KOPT-K1 (cell line): ENCODE results near the gene SLC12A2.

Experiments
- H3K27ac ChIP-seq: fragments of 200-600 bp; sonication (generic); 2 replicates; pipeline ENCODE4 v1.5.1; 2016; ENCODE audit warnings: antibody characterized with exemption, mild to moderate bottlenecking, low read depth, low read length; ENCODE audit not compliant: poor library complexity, severe bottlenecking
- H3K36me3 ChIP-seq: fragments of 200-600 bp; sonication (generic); 2 replicates; pipeline ENCODE4 v1.5.1; 2017; ENCODE audit warnings: antibody characterized with exemption, mild to moderate bottlenecking, low read length, moderate library complexity; ENCODE audit not compliant: insufficient read depth
- H3K9me3 ChIP-seq: fragments of 200-600 bp; sonication (generic); 2 replicates; pipeline ENCODE4 v1.5.1; 2017; ENCODE audit warnings: antibody characterized with exemption, low read length, mild to moderate bottlenecking; ENCODE audit not compliant: insufficient read depth, poor library complexity, severe bottlenecking

The SLC12A2 gene

DNA sequence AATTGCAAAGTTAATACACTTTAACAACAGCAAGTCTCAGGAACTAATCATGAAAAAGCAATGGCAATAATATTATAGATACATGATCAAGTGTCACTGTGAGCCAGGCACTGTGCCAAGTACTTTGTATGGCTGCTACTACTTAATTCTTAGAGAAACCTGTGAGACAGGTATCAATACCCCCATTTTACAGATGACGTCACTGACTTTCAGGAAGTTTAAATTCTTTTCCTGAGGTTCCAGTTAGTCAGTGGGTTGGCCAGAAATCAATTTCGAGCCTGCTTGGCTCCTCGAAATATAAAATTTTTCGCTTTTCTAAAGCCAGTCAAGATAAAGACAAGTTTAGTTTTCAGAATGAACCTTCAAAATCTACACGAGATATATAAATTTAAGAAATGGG is 130.3 kb downstream of the SLC12A2 start:
- H3K36me3 ChIP-seq: no peaks in the 10 kb centered on the region

DNA sequence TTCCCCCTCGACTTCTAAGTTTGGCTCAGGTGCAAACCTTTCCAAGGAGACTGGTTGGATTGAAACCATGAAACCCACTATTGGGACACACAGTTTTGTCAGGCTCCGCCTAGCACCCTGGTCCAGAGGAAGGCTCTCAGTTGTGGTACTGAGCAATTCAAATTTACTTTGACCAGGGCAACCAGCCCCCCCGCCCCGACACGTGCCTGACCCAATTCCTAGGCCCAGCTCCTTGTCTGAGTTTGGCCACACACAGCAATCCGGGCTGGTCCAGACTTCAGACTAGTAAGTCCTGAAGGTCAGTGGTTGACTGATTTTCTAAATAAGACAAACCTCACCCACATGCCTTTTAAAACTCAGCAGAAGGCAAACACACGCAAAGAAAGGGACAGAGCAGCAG is 132.7 kb downstream of the SLC12A2 start:
- Histone ChIP-seq H3K36me3 (no peaks in the 10 kb centered on the region), H3K9me3 (no peaks in the 10 kb centered on the region), H3K27ac (no peak overlapping the region)

More for the DNA sequence above, 130.3 kb downstream of the SLC12A2 start:
- Histone ChIP-seq H3K27ac (no peak overlapping the region), H3K9me3 (no peaks in the 10 kb centered on the region)

DNA sequence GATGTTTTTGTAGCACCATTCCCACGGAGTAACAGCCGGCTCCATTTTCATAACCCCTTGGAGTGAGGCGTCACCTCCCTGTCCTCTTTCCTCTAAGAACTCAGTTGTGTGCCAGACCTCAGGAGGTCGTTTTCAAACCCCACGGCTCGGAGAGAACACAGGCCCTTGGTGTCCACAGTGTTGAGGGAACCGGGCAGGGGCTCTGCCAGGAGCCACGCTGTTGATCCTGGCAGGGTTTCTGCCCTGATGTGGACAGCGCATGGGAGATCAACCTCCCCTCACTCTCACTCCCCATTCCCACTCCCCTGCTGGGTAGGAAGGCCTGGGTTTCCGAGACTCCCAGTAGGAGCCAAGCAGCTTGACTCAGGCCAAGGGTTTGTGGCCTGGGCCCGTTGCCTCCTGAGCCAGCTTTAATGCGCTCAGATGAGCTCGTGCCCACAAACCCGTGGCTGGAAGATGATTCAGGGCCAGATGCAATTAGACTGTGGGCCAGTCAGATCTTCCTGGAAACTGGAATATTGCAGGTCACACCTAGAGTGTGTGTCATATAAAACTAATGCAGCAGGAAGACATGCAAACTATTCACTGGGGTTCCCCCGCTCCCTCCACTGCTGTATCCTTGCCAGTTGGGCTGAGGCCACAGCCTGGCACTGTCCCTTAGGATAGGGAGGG is 133.4 kb downstream of the SLC12A2 start:
- no peak overlapping the region for H3K27ac ChIP-seq
- no peaks in the 10 kb centered on the region for H3K36me3 ChIP-seq
- H3K9me3 ChIP-seq: no peaks in the 10 kb centered on the region

DNA sequence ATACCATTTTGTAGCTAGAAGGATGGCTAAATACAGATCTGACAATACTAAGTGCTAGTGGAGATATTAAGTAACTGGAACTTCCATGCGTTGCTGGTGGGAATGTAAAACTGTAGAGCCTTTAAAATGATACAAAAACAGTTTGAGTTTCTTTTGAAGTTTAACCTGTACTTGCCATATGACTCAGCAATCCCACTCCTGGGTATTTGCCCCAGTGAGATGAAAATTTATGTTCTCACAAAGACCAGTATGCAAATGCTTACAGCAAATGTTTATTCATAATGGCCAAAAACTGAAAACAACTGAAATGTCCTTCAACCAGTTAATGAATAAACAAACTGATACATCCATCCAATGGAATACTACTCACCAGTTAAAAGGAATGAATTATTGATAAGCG is 137.3 kb downstream of the SLC12A2 start:
- Histone ChIP-seq H3K9me3 (no peaks in the 10 kb centered on the region), H3K27ac (no peak overlapping the region), H3K36me3 (no peaks in the 10 kb centered on the region)

DNA sequence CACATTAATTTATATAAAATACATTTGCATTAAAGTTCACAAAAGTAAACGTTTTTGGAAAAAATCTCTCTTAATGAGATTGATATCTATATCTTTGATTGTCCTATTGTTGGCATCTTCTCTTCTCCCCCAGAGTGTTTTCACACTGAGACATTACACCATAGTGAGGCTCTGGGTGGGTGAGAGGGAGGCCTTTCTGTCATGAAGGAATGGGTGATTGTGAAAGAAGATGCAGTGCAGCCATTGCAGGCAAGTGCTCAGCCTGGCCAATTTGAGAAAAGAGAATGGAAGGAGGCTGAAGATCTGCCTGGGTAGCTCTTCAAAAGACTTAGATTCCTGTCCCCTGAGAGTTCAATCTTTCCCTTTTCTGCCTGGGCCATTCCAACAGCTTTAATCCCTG is 140.8 kb downstream of the SLC12A2 start:
- Histone ChIP-seq H3K9me3 (no peaks in the 10 kb centered on the region), H3K27ac (no peak overlapping the region), H3K36me3 (no peaks in the 10 kb centered on the region)

DNA sequence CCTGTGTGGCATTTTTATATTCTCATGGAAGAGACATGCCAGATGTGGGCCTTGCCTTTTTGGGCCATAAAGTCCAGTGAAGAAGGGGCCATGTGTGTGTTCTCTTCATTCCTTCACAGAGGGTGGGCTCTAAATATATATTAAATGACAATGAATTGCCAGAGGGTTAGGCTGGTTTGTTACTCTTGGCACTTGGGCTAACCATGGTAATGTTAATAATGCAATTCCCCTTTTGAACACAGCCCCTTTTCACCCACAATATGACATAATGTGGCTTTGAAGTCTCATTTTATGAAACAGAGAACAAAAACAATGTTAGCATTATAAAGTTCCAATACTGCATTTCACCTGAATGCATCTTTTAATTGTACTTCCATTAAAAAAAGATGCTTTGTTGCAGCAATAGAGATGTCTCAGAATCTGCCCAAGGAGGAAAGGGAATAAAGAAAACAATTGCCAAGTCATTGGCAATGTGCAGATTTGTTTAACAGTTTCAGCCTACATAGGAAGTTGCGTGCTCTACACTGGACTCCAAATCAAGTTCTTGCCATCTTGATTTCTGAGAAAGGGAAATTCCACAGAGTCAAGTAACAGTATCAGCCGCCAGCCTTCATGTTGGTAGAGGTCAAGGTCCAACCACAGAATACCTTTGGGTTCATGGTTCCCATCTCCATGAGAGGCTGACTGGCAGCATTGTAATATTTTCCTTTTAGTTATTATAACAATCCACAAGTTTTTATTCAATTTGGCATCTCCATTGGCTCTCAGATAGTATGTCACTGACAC is 141.9 kb downstream of the SLC12A2 start:
- Histone ChIP-seq H3K36me3 (no peaks in the 10 kb centered on the region), H3K9me3 (no peaks in the 10 kb centered on the region), H3K27ac (no peak overlapping the region)

DNA sequence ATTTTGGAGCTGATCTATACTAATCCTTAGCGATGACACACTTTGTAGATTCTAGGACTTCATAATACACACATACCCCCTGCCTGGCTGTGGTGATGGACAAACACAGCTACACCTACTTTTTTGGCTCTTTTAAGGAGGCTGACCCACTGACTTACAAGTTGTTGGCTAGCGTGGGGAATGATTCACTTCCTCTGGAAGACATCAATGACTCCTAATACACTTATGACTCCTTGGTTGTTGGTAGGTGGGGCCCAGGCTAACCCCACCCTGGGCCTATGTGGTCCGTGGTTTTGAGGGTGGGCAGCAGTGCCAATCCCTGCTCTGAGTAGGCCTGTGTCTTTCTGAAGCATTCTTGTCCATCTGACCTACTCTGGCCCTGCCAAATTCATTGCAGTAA is 144.4 kb downstream of the SLC12A2 start:
- Histone ChIP-seq H3K27ac (no peak overlapping the region), H3K9me3 (no peaks in the 10 kb centered on the region), H3K36me3 (no peaks in the 10 kb centered on the region)

DNA sequence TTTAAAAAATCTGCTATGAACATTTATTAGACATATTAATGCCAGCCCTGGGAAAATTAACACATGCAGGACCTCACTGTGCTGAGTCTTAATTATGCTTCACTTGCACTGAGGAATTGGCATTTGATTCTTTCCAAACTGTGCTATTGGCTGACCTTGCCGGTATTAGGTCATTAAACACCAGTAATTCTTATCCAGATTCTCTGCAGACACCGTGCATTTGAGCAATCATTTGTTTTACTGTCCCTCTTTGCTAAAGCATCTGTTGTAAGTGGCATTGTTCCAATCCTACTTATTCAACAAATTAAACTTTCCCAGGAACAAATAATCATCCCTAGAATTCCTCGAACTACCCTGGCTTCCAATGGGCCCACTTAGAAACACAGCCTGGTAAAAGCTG is 145.0 kb downstream of the SLC12A2 start:
- no peak overlapping the region for H3K27ac ChIP-seq
- H3K36me3 ChIP-seq: no peaks in the 10 kb centered on the region
- no peaks in the 10 kb centered on the region for H3K9me3 ChIP-seq

DNA sequence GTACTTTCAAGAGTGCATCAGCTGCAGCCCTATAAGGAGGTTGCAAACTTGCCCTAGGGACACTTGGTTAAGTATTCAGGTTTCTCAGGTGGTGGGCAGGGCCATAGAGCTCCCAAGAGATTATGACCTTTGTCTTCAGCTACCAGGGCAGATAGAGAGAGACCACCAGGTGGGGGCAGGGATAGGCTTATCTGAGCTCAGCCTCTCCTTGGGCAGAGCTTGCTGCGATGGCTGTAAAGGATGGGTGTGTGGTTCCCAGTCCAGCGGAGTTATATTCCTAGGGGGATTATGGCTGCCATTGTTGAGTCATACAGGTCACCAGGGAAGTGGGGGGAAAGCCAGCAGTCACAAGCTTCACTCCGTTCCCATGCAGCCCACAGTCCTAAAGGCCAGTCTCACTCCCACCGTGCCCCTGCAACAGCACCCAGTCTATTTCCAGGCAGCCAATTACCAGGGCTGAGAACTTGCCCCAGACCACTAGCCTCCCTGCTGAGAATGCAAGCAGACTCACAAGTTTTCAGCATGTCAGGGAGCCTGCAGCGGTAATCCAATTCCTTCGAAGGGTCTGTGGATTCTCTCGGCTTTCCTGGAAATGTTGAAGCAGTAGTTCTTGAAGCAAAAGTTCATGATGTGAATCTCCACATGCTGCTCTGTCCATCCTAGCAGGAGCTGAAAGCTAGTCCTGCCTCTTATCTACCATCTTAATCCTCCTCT is 151.5 kb downstream of the SLC12A2 start:
- Histone ChIP-seq H3K27ac (no peak overlapping the region), H3K9me3 (no peaks in the 10 kb centered on the region), H3K36me3 (no peaks in the 10 kb centered on the region)

DNA sequence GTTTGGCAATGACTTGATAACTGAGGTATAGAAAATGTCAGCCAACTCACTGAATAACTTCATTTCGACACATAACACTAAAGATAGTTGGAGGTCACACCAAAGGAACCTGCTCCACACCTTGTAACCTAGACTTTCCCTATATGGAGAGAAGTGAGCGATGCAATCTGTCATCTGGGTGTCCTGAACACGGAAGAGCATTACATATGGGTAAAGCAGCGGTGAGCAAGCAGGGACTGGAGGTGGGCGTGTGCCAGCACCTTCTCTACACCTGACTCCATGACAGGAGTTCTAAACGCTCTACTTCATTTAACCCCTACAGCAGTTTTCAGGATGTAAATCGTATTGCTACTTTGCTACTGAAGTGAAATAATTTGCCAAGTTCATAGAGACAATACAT is 152.8 kb downstream of the SLC12A2 start:
- no peak overlapping the region for H3K27ac ChIP-seq
- H3K9me3 ChIP-seq: no peaks in the 10 kb centered on the region
- H3K36me3 ChIP-seq: no peaks in the 10 kb centered on the region

DNA sequence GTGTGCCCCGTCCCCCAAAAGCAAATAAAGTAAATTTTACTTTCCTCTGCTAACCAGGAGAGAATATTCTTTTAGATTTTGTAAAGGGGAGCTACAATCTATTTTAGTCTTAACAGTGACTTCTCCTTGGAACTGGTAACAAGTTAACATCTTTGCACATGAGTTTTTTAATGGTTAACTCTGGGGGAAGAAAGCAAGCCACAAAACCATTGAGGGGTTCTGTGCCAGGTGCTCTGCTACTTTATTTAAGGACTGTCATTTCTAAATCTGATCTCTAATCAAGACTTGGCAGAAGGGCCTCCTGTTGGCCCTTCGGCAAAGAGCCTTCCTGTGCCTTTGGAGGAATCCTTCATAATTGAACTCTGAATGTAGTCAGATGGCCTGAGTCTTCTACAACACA is 153.4 kb downstream of the SLC12A2 start:
- no peak overlapping the region for H3K27ac ChIP-seq
- no peaks in the 10 kb centered on the region for H3K36me3 ChIP-seq
- H3K9me3 ChIP-seq: no peaks in the 10 kb centered on the region

DNA sequence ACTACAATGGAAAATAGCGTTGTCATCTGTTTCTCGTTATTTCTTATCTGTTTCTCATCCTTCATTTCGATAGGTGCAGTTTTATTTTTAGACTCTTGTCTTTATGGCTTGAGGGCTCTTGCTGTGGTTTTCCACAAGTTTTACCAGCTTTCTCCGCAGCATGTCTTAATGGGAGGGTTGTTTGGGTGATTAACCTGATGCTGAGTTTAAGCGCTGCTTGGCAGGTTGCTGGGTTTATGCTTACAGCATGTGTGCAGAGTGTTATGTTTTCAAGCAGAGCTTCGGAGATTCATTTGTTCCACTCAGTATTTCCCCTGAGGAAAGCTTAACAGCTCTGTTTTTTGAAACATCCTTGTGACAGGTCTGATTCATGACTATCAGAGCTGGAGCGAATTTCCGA is 154.0 kb downstream of the SLC12A2 start:
- Histone ChIP-seq H3K27ac (no peak overlapping the region), H3K9me3 (no peaks in the 10 kb centered on the region), H3K36me3 (no peaks in the 10 kb centered on the region)
